IMR-90 (cell line): Measurements from ENCODE around the gene RAB3A. TPM values are rescaled to one million over a fixed set of nuclear protein-coding genes. Genes with fewer than 3 reads are reported as not detected.

Source experiments
- ATAC-seq: fragments of 200-7000 bp; cut with Tn5 transposase; 2 replicates; pipeline ENCODE4 v1.9.1; 2020; ENCODE audit warnings: low read depth, mild to moderate bottlenecking, moderate library complexity
- BruUV-seq: library from RNA; stranded (reverse); fragments of 400-500 nt; replicated peaks from 2 replicates; lab custom pipeline; 2021; lab: Mats Ljungman, UMichigan
- CTCF ChIA-PET: fragments of 300-600 bp; formaldehyde crosslinking; extraction: SDS; loops from one replicate; lab custom pipeline; 2021; ENCODE audit warnings: antibody characterized with exemption; lab: Yijun Ruan, JAX
- POLR2A ChIA-PET: fragments of 300-600 bp; sonication (Branson Sonifier 250); formaldehyde crosslinking; loops from one replicate; lab custom pipeline; 2022; ENCODE audit warnings: antibody characterized with exemption; ENCODE audit not compliant: unreplicated experiment; lab: Charles Lee
- DNase-seq: peaks from one replicate; pipeline ENCODE4 v3.0.0; 2013
- H2AFZ ChIP-seq: replicated peaks from 2 replicates; pipeline ENCODE3; 2013; ENCODE audit warnings: low read length, mild to moderate bottlenecking; ENCODE audit not compliant: poor library complexity
- H2AK5ac ChIP-seq: 2 replicates; pipeline ENCODE4 v1.6.1; 2013; ENCODE audit warnings: low read depth, low read length, inconsistent platforms
- H2AK9ac ChIP-seq: replicated peaks from 2 replicates; pipeline ENCODE3; 2013; ENCODE audit warnings: mild to moderate bottlenecking, low read depth, low read length, moderate library complexity; ENCODE audit not compliant: poor library complexity
- H2BK120ac ChIP-seq: 2 replicates; pipeline ENCODE4 v1.6.1; 2013; ENCODE audit warnings: low read depth, low read length, inconsistent platforms
- H2BK15ac ChIP-seq: 3 replicates; pipeline ENCODE4 v1.6.1; 2013; ENCODE audit warnings: low read depth, low read length, inconsistent platforms
- H2BK20ac ChIP-seq: 2 replicates; pipeline ENCODE4 v1.6.1; 2013; ENCODE audit warnings: low read depth, mild to moderate bottlenecking, inconsistent platforms, low read length, moderate library complexity
- H2BK5ac ChIP-seq: 2 replicates; pipeline ENCODE4 v1.6.1; 2013; ENCODE audit warnings: mild to moderate bottlenecking, low read depth, low read length, inconsistent platforms; ENCODE audit not compliant: poor library complexity, severe bottlenecking
- H3K14ac ChIP-seq: replicated peaks from 2 replicates; pipeline ENCODE4 v1.6.1; 2013; ENCODE audit warnings: low read depth, low read length, inconsistent platforms
- H3K18ac ChIP-seq: 2 replicates; pipeline ENCODE4 v1.6.1; 2013; ENCODE audit warnings: low read depth, low read length, control low read depth
- H3K23ac ChIP-seq: 2 replicates; pipeline ENCODE4 v1.6.1; 2013; ENCODE audit warnings: low read depth, low read length, inconsistent platforms
- H3K27ac ChIP-seq: 2 replicates; pipeline ENCODE4 v1.5.1; 2013; ENCODE audit warnings: mild to moderate bottlenecking, control low read depth, low read length; ENCODE audit not compliant: insufficient read depth
- H3K27me3 ChIP-seq: 2 replicates; pipeline ENCODE4 v1.6.1; 2013; ENCODE audit warnings: low read length; ENCODE audit not compliant: control insufficient read depth, insufficient read depth
- H3K36me3 ChIP-seq: 2 replicates; pipeline ENCODE4 v1.6.1; 2013; ENCODE audit warnings: low read length, mixed read lengths; ENCODE audit not compliant: control insufficient read depth, insufficient read depth
- H3K4ac ChIP-seq: 2 replicates; pipeline ENCODE4 v1.6.1; 2013; ENCODE audit warnings: low read depth, low read length, inconsistent platforms
- H3K4me1 ChIP-seq: 2 replicates; pipeline ENCODE4 v1.6.1; 2013; ENCODE audit warnings: low read length, mixed read lengths; ENCODE audit not compliant: control insufficient read depth, insufficient read depth
- H3K4me2 ChIP-seq: 2 replicates; pipeline ENCODE4 v1.6.1; 2013; ENCODE audit warnings: low read depth, mild to moderate bottlenecking, control low read depth, low read length, moderate library complexity
- H3K4me3 ChIP-seq: 2 replicates; pipeline ENCODE4 v1.5.1; 2013; ENCODE audit warnings: low read depth, mild to moderate bottlenecking, control low read depth, low read length, moderate library complexity; ENCODE audit not compliant: insufficient read depth
- H3K56ac ChIP-seq: 2 replicates; pipeline ENCODE4 v1.6.1; 2013; ENCODE audit warnings: low read length, inconsistent platforms; ENCODE audit not compliant: insufficient read depth; ENCODE audit errors: extremely low read depth
- H3K79me1 ChIP-seq, 2 experiments: 2 replicates each; pipeline ENCODE4 v1.6.1; 2013; ENCODE audit warnings: low read length in 2 of 2, inconsistent platforms in 1 of 2, low read depth in 1 of 2
- H3K9ac ChIP-seq: 2 replicates; pipeline ENCODE4 v1.6.1; 2013; ENCODE audit warnings: low read depth, low read length, control low read depth
- H3K9me1 ChIP-seq: 2 replicates; pipeline ENCODE4 v1.6.1; 2013; ENCODE audit warnings: low read length, inconsistent platforms; ENCODE audit not compliant: insufficient read depth
- H3K9me3 ChIP-seq: 2 replicates; pipeline ENCODE4 v1.6.1; 2013; ENCODE audit warnings: low read length; ENCODE audit not compliant: control insufficient read depth, insufficient read depth
- H4K20me1 ChIP-seq: 2 replicates; pipeline ENCODE4 v1.6.1; 2013; ENCODE audit warnings: low read length, inconsistent platforms; ENCODE audit not compliant: insufficient read depth
- H4K5ac ChIP-seq: 2 replicates; pipeline ENCODE4 v1.6.1; 2013; ENCODE audit warnings: mild to moderate bottlenecking, low read depth, low read length, control low read depth
- H4K8ac ChIP-seq, 2 experiments: 2 replicates each; pipeline ENCODE4 v1.6.1; 2013; ENCODE audit warnings: low read depth in 2 of 2, low read length in 2 of 2, control low read depth in 1 of 2, inconsistent platforms in 1 of 2
- H4K91ac ChIP-seq: 2 replicates; pipeline ENCODE4 v1.6.1; 2013; ENCODE audit warnings: low read depth, low read length, inconsistent platforms; ENCODE audit not compliant: insufficient read depth
- BHLHE40 ChIP-seq: fragments of 150-350 bp; IDR thresholded peaks from 2 replicates; pipeline ENCODE4 v1.6.1; 2016; ENCODE audit warnings: mild to moderate bottlenecking, low read depth, low read length
- CHD1 ChIP-seq: IDR thresholded peaks from 2 replicates; pipeline ENCODE4 v1.6.1; 2012; ENCODE audit warnings: low read depth, low read length, improper control_type of control experiment
- ELK1 ChIP-seq: fragments of 150-350 bp; IDR thresholded peaks from 2 replicates; pipeline ENCODE4 v1.6.1; 2016; ENCODE audit warnings: low read depth, mild to moderate bottlenecking, low read length, moderate library complexity, borderline replicate concordance
- FOS ChIP-seq: fragments of 150-350 bp; IDR thresholded peaks from 2 replicates; pipeline ENCODE4 v1.6.1; 2016; ENCODE audit warnings: low read depth, low read length
- MAFK ChIP-seq: IDR thresholded peaks from 2 replicates; pipeline ENCODE4 v1.6.1; 2012; ENCODE audit warnings: low read depth, low read length, improper control_type of control experiment
- MAZ ChIP-seq: IDR thresholded peaks from 2 replicates; pipeline ENCODE4 v1.6.1; 2012; ENCODE audit warnings: low read depth, mild to moderate bottlenecking, low read length, improper control_type of control experiment, moderate library complexity, borderline replicate concordance
- MXI1 ChIP-seq: IDR thresholded peaks from 2 replicates; pipeline ENCODE4 v1.6.1; 2012; ENCODE audit warnings: low read depth, mild to moderate bottlenecking, low read length, moderate library complexity, borderline replicate concordance
- POLR2A ChIP-seq: IDR thresholded peaks from 2 replicates; pipeline ENCODE4 v1.6.1; 2012; ENCODE audit warnings: mild to moderate bottlenecking, low read depth, low read length
- RAD21 ChIP-seq: IDR thresholded peaks from 2 replicates; pipeline ENCODE4 v1.6.1; 2012; ENCODE audit warnings: low read length, improper control_type of control experiment
- SMC3 ChIP-seq: fragments of 150-350 bp; IDR thresholded peaks from 2 replicates; pipeline ENCODE4 v1.6.1; 2016; ENCODE audit warnings: low read depth, mild to moderate bottlenecking, antibody characterized with exemption, low read length, moderate library complexity
- WGBS, 2 experiments: methylation state at CpG; one replicate each; pipeline versions ENCODE4 v1.1.5 to v1.1.7; 2013; ENCODE audit warnings: missing lambda C conversion rate in 2 of 2; ENCODE audit not compliant: insufficient read length in 1 of 2; ENCODE audit errors: extremely low coverage in 2 of 2; 5-methylcytosine and 5-hydroxymethylcytosine counted together
- dilution Hi-C: fragments of 300-500 bp; cut with HindIII; formaldehyde crosslinking; loops from one replicate; pipeline ENCODE4 v1.14.3; 2018; ENCODE audit warnings: low sequenced_read_pairs; ENCODE audit not compliant: unreplicated experiment
- in situ Hi-C: fragments of 300-500 bp; cut with MboI; formaldehyde crosslinking; loops from 3 replicates; pipeline ENCODE4 v1.14.3; 2019; ENCODE audit warnings: low sequenced_read_pairs, inconsistent platforms, mixed read lengths
- intact Hi-C: fragments of 100-400 bp; cut with micrococcal nuclease; formaldehyde crosslinking; loops from 2 replicates; pipeline ENCODE4 v1.10.0; 2022
- polyA plus RNA-seq, 3 experiments: library from polyadenylated mRNA; depleted of rRNA; stranded (reverse); fragments of >200 nt; gene quantifications; 2 replicates each; pipeline ENCODE4 v1.2.3, GENCODE V29; 2012; ENCODE audit warnings: low replicate concordance in 1 of 3
- total RNA-seq: library from RNA; depleted of rRNA; stranded (reverse); fragments of >200 nt; gene quantifications from 2 replicates; pipeline ENCODE4 v1.2.3, GENCODE V29; 2012
- TF ChIP-seq, protein P1 (sequence below): conservative IDR thresholded peaks from 2 replicates; pipeline ENCODE4 v1.5.1; 2012; ENCODE audit warnings: mild to moderate bottlenecking, low read depth, low read length, improper control_type of control experiment

Gene RAB3A
- total and polyA plus RNA-seq, 2 of the 4 experiments (the other 2 are of a cell fraction) = 3.0 to 13.6 TPM

- no peak for TF ChIP-seq ELK1
These were observed 27.2 kb downstream of the RAB3A start (continued) for GRCh38 chr19:18176367-18177310.

DNA sequence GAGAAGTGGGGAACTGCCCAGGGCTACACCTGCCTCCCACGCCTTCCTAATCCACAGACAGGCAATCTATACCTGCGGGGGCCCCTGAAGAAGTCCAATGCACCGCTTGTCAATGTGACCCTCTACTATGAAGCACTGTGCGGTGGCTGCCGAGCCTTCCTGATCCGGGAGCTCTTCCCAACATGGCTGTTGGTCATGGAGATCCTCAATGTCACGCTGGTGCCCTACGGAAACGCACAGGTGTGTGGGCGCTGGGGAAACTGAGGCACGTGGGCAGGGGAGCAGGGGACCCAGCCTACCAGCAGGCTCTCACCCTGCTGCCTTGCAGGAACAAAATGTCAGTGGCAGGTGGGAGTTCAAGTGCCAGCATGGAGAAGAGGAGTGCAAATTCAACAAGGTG, 28.9 kb downstream of the RAB3A start:
- Histone ChIP-seq H3K4me1 (peaks cover 3% of the 10 kb centered on the region; the same call in 1 of the 2 replicates), H3K23ac (no peak overlapping the region), H2AK5ac (no peak overlapping the region), H2BK5ac (no peak overlapping the region), H3K56ac (no peak overlapping the region), H3K36me3 (no peaks in the 10 kb centered on the region), H3K4me2 (no peak overlapping the region), H4K8ac (no peak overlapping the region), H4K20me1 (no peaks in the 10 kb centered on the region), H3K79me1 (no peaks in the 10 kb centered on the region), H4K91ac (no peak overlapping the region), H3K4ac (no peak overlapping the region), H2AFZ (no peak overlapping the region), H2BK120ac (no peak overlapping the region), H3K18ac (no peak overlapping the region), H2BK20ac (no peak overlapping the region), H3K9me1 (0 out of 2 replicates have a peak, but pooled peaks cover 3% of the 10 kb centered on the region), H3K9me3 (no peaks in the 10 kb centered on the region), H3K4me3 (no peak overlapping the region), H3K14ac (no peak overlapping the region), H3K27ac (no peak overlapping the region), H2AK9ac (no peak overlapping the region), H2BK15ac (no peak overlapping the region), H3K9ac (no peak overlapping the region), H3K27me3 (peaks cover 4% of the 10 kb centered on the region; the same call in 1 of the 2 replicates), H4K5ac (no peak overlapping the region)
- ChIA-PET CTCF (no interaction called here), POLR2A (no interaction called here)
- no peak for ATAC-seq
- DNase-seq = no peak
- WGBS, 2 experiments = 75% methylated on average over 6 of the region's 11 CpGs; no CpG with 5 or more reads in 1 of the 2 experiments
- in situ Hi-C loops (no loop called here), intact Hi-C loops (loop anchor here (5.0 kb wide), 2 partner anchors 77 to 168 kb away; partner anchors contain the start of gene ARRDC2), dilution Hi-C loops (no loop called here)
- no TSS peak for BruUV-seq
- TF ChIP-seq FOS (no peak), ELK1 (no peak), POLR2A (no peak), CHD1 (no peak), BHLHE40 (no peak), SMC3 (no peak), MAZ (no peak), RAD21 (no peak), MAFK (no peak), MXI1 (no peak)
- TF ChIP-seq, protein P1, sequence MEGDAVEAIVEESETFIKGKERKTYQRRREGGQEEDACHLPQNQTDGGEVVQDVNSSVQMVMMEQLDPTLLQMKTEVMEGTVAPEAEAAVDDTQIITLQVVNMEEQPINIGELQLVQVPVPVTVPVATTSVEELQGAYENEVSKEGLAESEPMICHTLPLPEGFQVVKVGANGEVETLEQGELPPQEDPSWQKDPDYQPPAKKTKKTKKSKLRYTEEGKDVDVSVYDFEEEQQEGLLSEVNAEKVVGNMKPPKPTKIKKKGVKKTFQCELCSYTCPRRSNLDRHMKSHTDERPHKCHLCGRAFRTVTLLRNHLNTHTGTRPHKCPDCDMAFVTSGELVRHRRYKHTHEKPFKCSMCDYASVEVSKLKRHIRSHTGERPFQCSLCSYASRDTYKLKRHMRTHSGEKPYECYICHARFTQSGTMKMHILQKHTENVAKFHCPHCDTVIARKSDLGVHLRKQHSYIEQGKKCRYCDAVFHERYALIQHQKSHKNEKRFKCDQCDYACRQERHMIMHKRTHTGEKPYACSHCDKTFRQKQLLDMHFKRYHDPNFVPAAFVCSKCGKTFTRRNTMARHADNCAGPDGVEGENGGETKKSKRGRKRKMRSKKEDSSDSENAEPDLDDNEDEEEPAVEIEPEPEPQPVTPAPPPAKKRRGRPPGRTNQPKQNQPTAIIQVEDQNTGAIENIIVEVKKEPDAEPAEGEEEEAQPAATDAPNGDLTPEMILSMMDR = no peak
